Measurements from ENCODE around the gene FARSA. TPM values are rescaled to one million over a fixed set of nuclear protein-coding genes. Genes with fewer than 3 reads are reported as not detected.

FARSA gene
- total and polyA plus RNA-seq, 4 experiments from 2014 or later: 53.8 to 68.1 (median 61.2) TPM

GRCh38 chr19:12974301-12975220 is 41.0 kb upstream of the FARSA start:
- intact Hi-C loops (cut with micrococcal nuclease): no loop called here
- no peak for DNase-seq
- H3K4me3 Mint-ChIP-seq: no peak overlapping the region
- peaks cover 0 to 7% (median 3%) of the 10 kb centered on the region in 4 donors for H3K4me1 Mint-ChIP-seq
- Histone ChIP-seq H3K27ac (ENCODE audit: low read depth, low read length) (no peak overlapping the region), H3K36me3 (ENCODE audit: insufficient read depth, low read length) (no peaks in the 10 kb centered on the region), H3K4me3 (ENCODE audit: low read length in 2 of 2) (no peak overlapping the region), H3K27me3 (ENCODE audit: insufficient read depth, low read length) (no peaks in the 10 kb centered on the region), H3K4me1 (ENCODE audit: insufficient read depth, low read length) (no peaks in the 10 kb centered on the region), H3K9me3 (ENCODE audit: control insufficient read depth in 1 of 2, low read length in 2 of 2) (no peaks in the 10 kb centered on the region)
- ChIA-PET CTCF (ENCODE audit: partially characterized antibody) (interaction anchor here (1.3 to 15.7 kb wide), 2 partner anchors 9 to 86 kb away, joined by 8 to 248 read pairs; no protein-coding TSS in a partner anchor), POLR2A (ENCODE audit: partially characterized antibody) (interaction anchor here (1.2 to 2.1 kb wide), 2 partner anchors 9 to 122 kb away, joined by 4 to 6 read pairs; no protein-coding TSS in a partner anchor)
- H3K36me3 Mint-ChIP-seq: no peaks in the 10 kb centered on the region
- peaks cover 7 to 8% of the 10 kb centered on the region in 2 donors for H3K27me3 Mint-ChIP-seq
- no peak overlapping the region for H3K27ac Mint-ChIP-seq
- H3K9me3 Mint-ChIP-seq: no peaks in the 10 kb centered on the region

DNA sequence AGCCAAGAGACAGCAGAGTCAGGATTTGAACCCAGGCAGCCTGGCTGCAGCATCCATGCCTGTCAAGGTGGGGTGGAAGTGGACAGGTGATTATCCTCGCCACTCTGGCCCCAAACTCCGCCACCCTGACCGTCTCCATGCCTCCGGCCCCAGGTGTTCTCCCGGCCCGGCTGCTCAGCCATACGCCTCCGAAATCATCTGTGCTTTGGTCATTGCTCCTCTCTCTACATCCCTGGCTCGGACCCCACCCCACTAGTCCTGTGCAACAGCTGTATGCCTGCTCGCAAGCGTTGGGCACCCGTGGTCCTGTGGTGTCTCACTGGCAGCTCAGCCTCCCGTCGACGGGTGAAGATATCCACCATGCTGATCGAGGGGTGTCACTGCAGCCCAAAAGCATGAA is 39.7 kb upstream of the FARSA start:
- intact Hi-C loops (cut with micrococcal nuclease): no loop called here

DNA sequence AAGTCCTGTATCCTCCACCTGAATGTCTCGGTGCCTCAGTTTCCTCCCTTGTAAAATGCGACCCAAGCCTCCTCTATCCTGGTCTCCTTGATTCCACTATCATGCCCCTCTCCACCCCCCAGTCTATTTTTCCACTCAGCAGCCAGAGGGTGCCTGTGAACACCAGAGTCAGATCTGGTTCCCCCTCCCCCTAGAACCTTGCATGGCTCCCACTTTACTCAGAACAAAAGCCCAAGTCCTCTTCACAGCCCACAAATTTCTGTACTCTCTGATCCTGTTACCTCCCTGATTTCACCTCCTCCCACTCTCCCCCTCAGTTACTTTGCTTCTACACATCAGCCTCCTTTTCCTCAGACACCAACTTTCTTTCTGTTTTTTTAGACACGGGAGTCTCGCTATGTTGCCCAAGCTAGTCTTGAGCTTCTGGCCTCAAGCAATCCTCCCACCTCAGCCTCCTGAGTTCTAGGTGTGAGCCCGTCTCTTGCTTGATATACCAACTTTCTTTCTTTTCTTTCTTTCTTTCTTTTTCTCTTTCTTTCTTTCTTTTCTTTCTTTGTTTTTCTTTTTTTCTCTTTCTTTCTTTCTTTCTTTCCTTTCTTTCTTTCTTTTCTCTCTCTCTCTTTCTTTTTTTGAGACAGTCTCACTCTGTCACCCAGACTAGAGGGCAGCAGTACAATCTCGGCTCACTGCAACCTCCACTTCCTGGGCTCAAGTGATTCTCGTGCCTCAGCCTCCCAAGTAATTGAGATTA is 36.7 kb upstream of the FARSA start:
- CTCF ChIA-PET (ENCODE audit: partially characterized antibody): no interaction called here
- Histone ChIP-seq H3K27me3 (ENCODE audit: insufficient read depth, low read length) (no peaks in the 10 kb centered on the region), H3K4me1 (ENCODE audit: insufficient read depth, low read length) (peaks cover 4% of the 10 kb centered on the region), H3K4me3 (ENCODE audit: low read length in 2 of 2) (no peak overlapping the region), H3K36me3 (ENCODE audit: insufficient read depth, low read length) (no peaks in the 10 kb centered on the region), H3K27ac (ENCODE audit: low read depth, low read length) (no peak overlapping the region), H3K9me3 (ENCODE audit: control insufficient read depth in 1 of 2, low read length in 2 of 2) (no peaks in the 10 kb centered on the region)
- no peaks in the 10 kb centered on the region for H3K36me3 Mint-ChIP-seq
- H3K4me1 Mint-ChIP-seq: peaks cover 0 to 4% (median 2%) of the 10 kb centered on the region in 4 donors
- no peak overlapping the region for H3K4me3 Mint-ChIP-seq
- intact Hi-C loops (cut with micrococcal nuclease): no loop called here
- H3K27ac Mint-ChIP-seq: no peak overlapping the region
- peaks cover 0 to 2% of the 10 kb centered on the region in 2 donors for H3K27me3 Mint-ChIP-seq
- no peak for DNase-seq
- no peaks in the 10 kb centered on the region for H3K9me3 Mint-ChIP-seq
- POLR2A ChIA-PET (ENCODE audit: partially characterized antibody): no interaction called here

More for the DNA sequence above, 39.7 kb upstream of the FARSA start:
- H3K9me3 ChIP-seq (ENCODE audit: control insufficient read depth in 1 of 2, low read length in 2 of 2): no peaks in the 10 kb centered on the region
- H3K4me3 ChIP-seq (ENCODE audit: low read length in 2 of 2): no peak overlapping the region
- Mint-ChIP-seq H3K4me3 (no peak overlapping the region), H3K36me3 (no peaks in the 10 kb centered on the region), H3K9me3 (no peaks in the 10 kb centered on the region), H3K4me1 (peaks cover 0 to 7% (median 3%) of the 10 kb centered on the region in 4 donors), H3K27me3 (peaks cover 6 to 8% of the 10 kb centered on the region in 2 donors), H3K27ac (peak overlapping the region in 1 of 7 donors; percentile 12)
- H3K36me3 ChIP-seq (ENCODE audit: insufficient read depth, low read length): no peaks in the 10 kb centered on the region
- DNase-seq: no peak
- no peaks in the 10 kb centered on the region for H3K27me3 ChIP-seq (ENCODE audit: insufficient read depth, low read length)
- H3K27ac ChIP-seq (ENCODE audit: low read depth, low read length): no peak overlapping the region
- CTCF ChIA-PET (ENCODE audit: partially characterized antibody): interaction anchor here (1.3 to 15.7 kb wide), 2 partner anchors 8 to 88 kb away, joined by 8 to 248 read pairs; no protein-coding TSS in a partner anchor
- no peaks in the 10 kb centered on the region for H3K4me1 ChIP-seq (ENCODE audit: insufficient read depth, low read length)
- POLR2A ChIA-PET (ENCODE audit: partially characterized antibody): interaction anchor here (1.2 kb wide), 1 partner anchor 123 kb away, joined by 4 read pairs; no protein-coding TSS in a partner anchor

DNA sequence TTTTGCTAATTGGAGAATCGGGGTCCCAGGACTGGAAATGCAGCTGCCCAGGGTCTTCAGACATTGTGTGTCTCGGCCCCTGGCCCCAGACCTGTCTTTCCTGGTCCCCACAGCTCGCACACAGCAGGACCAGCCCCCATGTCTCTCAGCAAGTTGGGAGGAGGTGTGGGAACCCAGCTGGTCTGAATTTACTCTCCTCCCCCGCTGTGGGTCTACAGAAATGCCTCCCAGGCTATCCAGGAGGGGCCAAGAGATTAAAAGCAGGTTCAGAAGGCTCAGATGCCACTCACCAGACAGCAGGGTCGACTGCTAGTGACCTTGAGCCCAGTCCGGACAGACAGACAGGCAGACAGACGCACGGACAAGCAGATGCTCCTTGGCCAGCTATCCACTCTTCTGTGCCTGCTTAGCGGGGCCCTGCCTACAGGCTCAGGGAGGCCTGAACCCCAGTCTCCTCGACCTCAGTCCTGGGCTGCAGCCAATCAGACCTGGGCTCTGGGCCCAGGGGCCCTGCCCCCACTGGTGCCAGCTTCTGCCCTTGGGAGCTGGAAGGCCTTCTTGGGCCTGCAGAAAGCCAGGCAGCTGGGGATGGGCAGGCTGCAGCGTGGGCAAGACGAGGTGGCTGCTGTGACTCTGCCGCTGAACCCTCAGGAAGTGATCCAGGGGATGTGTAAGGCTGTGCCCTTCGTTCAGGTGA is 35.9 kb upstream of the FARSA start, which contains the start of gene DAND5:
Gene DAND5 (plus strand): TSS at position 285 of the 697 bp plus-strand sequence. CDS start 85 bp downstream, at position 370.
- H3K36me3 Mint-ChIP-seq: no peaks in the 10 kb centered on the region
- ChIA-PET CTCF (ENCODE audit: partially characterized antibody) (interaction anchor here (0.9 to 1.1 kb wide), 2 partner anchors 92 to 293 kb away, joined by 3 read pairs; no protein-coding TSS in a partner anchor), POLR2A (ENCODE audit: partially characterized antibody) (no interaction called here)
- Histone ChIP-seq H3K9me3 (ENCODE audit: control insufficient read depth in 1 of 2, low read length in 2 of 2) (no peaks in the 10 kb centered on the region), H3K4me1 (ENCODE audit: insufficient read depth, low read length) (peaks cover 4% of the 10 kb centered on the region), H3K27ac (ENCODE audit: low read depth, low read length) (no peak within 1 kb of the TSS), H3K36me3 (ENCODE audit: insufficient read depth, low read length) (no peaks in the 10 kb centered on the region), H3K4me3 (ENCODE audit: low read length in 2 of 2) (no peak within 1 kb of the TSS), H3K27me3 (ENCODE audit: insufficient read depth, low read length) (no peaks in the 10 kb centered on the region)
- no peak within 1 kb of the TSS for H3K4me3 Mint-ChIP-seq
- H3K9me3 Mint-ChIP-seq: no peaks in the 10 kb centered on the region
- intact Hi-C loops (cut with micrococcal nuclease): no loop called here
- peaks cover 5 to 10% (median 6%) of the 10 kb centered on the region in 4 donors for H3K4me1 Mint-ChIP-seq
- no peak within 1 kb of the TSS for H3K27ac Mint-ChIP-seq
- no peak for DNase-seq
- H3K27me3 Mint-ChIP-seq: peaks cover 0 to 2% of the 10 kb centered on the region in 2 donors

DNA sequence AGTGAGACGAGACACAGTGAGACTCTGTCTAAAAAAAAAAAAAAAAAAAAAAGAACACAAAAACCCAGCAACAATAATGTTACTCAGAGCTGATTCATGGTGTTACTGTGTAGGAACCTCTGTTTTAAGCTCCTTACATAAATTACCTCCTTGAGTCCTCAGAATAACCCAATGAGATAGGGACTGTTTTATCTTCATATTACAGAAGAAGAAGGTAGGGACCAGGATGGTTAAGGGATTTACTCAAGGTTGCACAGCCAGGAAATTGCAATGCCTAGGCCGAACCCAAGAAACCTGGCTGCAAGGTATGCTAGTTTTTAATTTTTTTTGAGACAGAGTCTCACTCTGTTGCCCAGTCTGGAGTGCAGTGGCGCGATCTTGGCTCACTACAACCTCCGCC is 34.4 kb upstream of the FARSA start:
- no peaks in the 10 kb centered on the region for H3K27me3 ChIP-seq (ENCODE audit: insufficient read depth, low read length)
- no peak overlapping the region for H3K4me3 ChIP-seq (ENCODE audit: low read length in 2 of 2)
- no peaks in the 10 kb centered on the region for H3K36me3 ChIP-seq (ENCODE audit: insufficient read depth, low read length)
- no peak for DNase-seq
- peaks cover 0 to 2% of the 10 kb centered on the region in 2 donors for H3K27me3 Mint-ChIP-seq
- peaks cover 5 to 10% (median 6%) of the 10 kb centered on the region in 4 donors for H3K4me1 Mint-ChIP-seq
- no peaks in the 10 kb centered on the region for H3K9me3 ChIP-seq (ENCODE audit: control insufficient read depth in 1 of 2, low read length in 2 of 2)
- no peaks in the 10 kb centered on the region for H3K9me3 Mint-ChIP-seq
- ChIA-PET CTCF (ENCODE audit: partially characterized antibody) (interaction anchor here (0.7 to 1.8 kb wide), 12 partner anchors 8 to 1812 kb away, joined by 3 to 12 read pairs (median 4); partner anchors contain the start of gene DNASE2), POLR2A (ENCODE audit: partially characterized antibody) (no interaction called here)
- peaks cover 4% of the 10 kb centered on the region for H3K4me1 ChIP-seq (ENCODE audit: insufficient read depth, low read length)
- no peak overlapping the region for H3K27ac ChIP-seq (ENCODE audit: low read depth, low read length)
- H3K27ac Mint-ChIP-seq: no peak overlapping the region
- H3K36me3 Mint-ChIP-seq: no peaks in the 10 kb centered on the region
- no peak overlapping the region for H3K4me3 Mint-ChIP-seq
- intact Hi-C loops (cut with micrococcal nuclease): no loop called here

DNA sequence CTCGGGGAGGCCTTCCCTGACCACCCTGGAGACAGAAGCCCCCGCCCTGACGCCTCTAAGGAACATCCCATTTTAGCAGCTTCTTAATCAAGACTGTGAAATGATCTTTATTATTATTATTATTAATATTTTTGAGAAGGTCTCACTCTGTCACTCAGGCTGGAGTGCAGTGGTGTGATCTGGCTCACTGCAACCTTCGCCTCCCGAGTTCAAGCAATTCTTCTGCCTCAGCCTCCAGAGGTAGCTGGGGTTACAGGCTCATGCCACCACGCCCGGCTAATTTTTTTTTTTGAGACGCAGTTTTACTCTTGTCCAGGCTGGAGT is 32.3 kb upstream of the FARSA start:
- H3K27me3 Mint-ChIP-seq: peaks cover 0 to under 1% of the 10 kb centered on the region in 2 donors
- Histone ChIP-seq H3K27ac (ENCODE audit: low read depth, low read length) (peak overlapping the region; percentile 50), H3K4me3 (ENCODE audit: low read length in 2 of 2) (no peak overlapping the region), H3K36me3 (ENCODE audit: insufficient read depth, low read length) (no peaks in the 10 kb centered on the region), H3K27me3 (ENCODE audit: insufficient read depth, low read length) (no peaks in the 10 kb centered on the region), H3K4me1 (ENCODE audit: insufficient read depth, low read length) (peaks cover 4% of the 10 kb centered on the region), H3K9me3 (ENCODE audit: control insufficient read depth in 1 of 2, low read length in 2 of 2) (no peaks in the 10 kb centered on the region)
- H3K9me3 Mint-ChIP-seq: peaks cover 0 to 1% (median 0%) of the 10 kb centered on the region in 8 donors
- peaks cover 5 to 10% (median 6%) of the 10 kb centered on the region in 4 donors for H3K4me1 Mint-ChIP-seq
- intact Hi-C loops (cut with micrococcal nuclease): loop anchor here (1.0 kb wide), 4 partner anchors 27 to 80 kb away; partner anchors contain the start of genes CALR, GCDH and SYCE2
- POLR2A ChIA-PET (ENCODE audit: partially characterized antibody): interaction anchor here (0.6 to 2.4 kb wide), 18 partner anchors 9 to 243 kb away, joined by 3 to 31 read pairs (median 4); partner anchors contain the start of genes CALR, DNASE2, GADD45GIP1 and GCDH
- CTCF ChIA-PET (ENCODE audit: partially characterized antibody): interaction anchor here (0.7 to 4.4 kb wide), 48 partner anchors 8 to 353 kb away, joined by 3 to 166 read pairs (median 5); partner anchors contain the start of genes CALR, DNASE2, FARSA and GCDH
- peak overlapping the region in 6 of 8 donors; percentile 62 to 94 (median 73) for H3K4me3 Mint-ChIP-seq
- no peaks in the 10 kb centered on the region for H3K36me3 Mint-ChIP-seq
- H3K27ac Mint-ChIP-seq: peak overlapping the region in 3 of 7 donors; percentile 57 to 88 (median 74)
- DNase-seq: no peak
